ENCODE data around the gene BRSK1.

Gene BRSK1

GRCh38 chr19:55273978-55274707 lies 9.7 kb upstream of the BRSK1 start:
- in situ Hi-C loops (cut with MboI; ENCODE audit: low sequenced_read_pairs) = no loop called here

GRCh38 chr19:55275851-55276719 lies 7.7 kb upstream of the BRSK1 start:
- in situ Hi-C loops (cut with MboI; ENCODE audit: low sequenced_read_pairs) = no loop called here

GRCh38 chr19:55276720-55277430 lies 6.9 kb upstream of the BRSK1 start:
- in situ Hi-C loops (cut with MboI; ENCODE audit: low sequenced_read_pairs) = no loop called here

- in situ Hi-C loops (cut with MboI; ENCODE audit: low sequenced_read_pairs) = no loop called here
Observed at GRCh38 chr19:55277494-55277893, 6.3 kb upstream of the BRSK1 start.

- in situ Hi-C loops (cut with MboI; ENCODE audit: low sequenced_read_pairs) = no loop called here
Observed at GRCh38 chr19:55278391-55279135, 5.2 kb upstream of the BRSK1 start.

- in situ Hi-C loops (cut with MboI; ENCODE audit: low sequenced_read_pairs) = no loop called here
Observed at GRCh38 chr19:55279340-55279739, 4.5 kb upstream of the BRSK1 start.

GRCh38 chr19:55279770-55280643 lies 3.8 kb upstream of the BRSK1 start, which contains the start of gene HSPBP1:
Gene HSPBP1 (minus strand): TSS chr19:55280110. CDS start chr19:55279608, 502 bp downstream.
- in situ Hi-C loops (cut with MboI; ENCODE audit: low sequenced_read_pairs) = no loop called here

- in situ Hi-C loops (cut with MboI; ENCODE audit: low sequenced_read_pairs) = no loop called here
Observed at GRCh38 chr19:55284405-55285058, 735 bp downstream of the BRSK1 start.

- in situ Hi-C loops (cut with MboI; ENCODE audit: low sequenced_read_pairs) = no loop called here
Observed at GRCh38 chr19:55285229-55285890, 1.6 kb downstream of the BRSK1 start.

- in situ Hi-C loops (cut with MboI; ENCODE audit: low sequenced_read_pairs) = no loop called here
Observed at GRCh38 chr19:55287361-55288079, 3.7 kb downstream of the BRSK1 start.

- in situ Hi-C loops (cut with MboI; ENCODE audit: low sequenced_read_pairs) = no loop called here
Observed at GRCh38 chr19:55289117-55289796, 5.5 kb downstream of the BRSK1 start.

- in situ Hi-C loops (cut with MboI; ENCODE audit: low sequenced_read_pairs) = no loop called here
Observed at GRCh38 chr19:55297267-55297666, 13.5 kb downstream of the BRSK1 start.

- in situ Hi-C loops (cut with MboI; ENCODE audit: low sequenced_read_pairs) = no loop called here
Observed at GRCh38 chr19:55299991-55300390, 16.2 kb downstream of the BRSK1 start.

- in situ Hi-C loops (cut with MboI; ENCODE audit: low sequenced_read_pairs) = no loop called here
Observed at GRCh38 chr19:55300886-55301458, 17.2 kb downstream of the BRSK1 start.

GRCh38 chr19:55301459-55302317 lies 17.9 kb downstream of the BRSK1 start:
- in situ Hi-C loops (cut with MboI; ENCODE audit: low sequenced_read_pairs) = no loop called here

GRCh38 chr19:55302318-55302703 lies 18.5 kb downstream of the BRSK1 start:
- in situ Hi-C loops (cut with MboI; ENCODE audit: low sequenced_read_pairs) = no loop called here

Data from HL-60/S4 treated with retinoic acid at 250 ng/mL for 4 days and 3 days (cell line).